ENCODE data around the gene GNAI3.
A peak's percentile ranks its signal among the peaks of the same experiment; 100 is the strongest.

Gene GNAI3

GRCh38 chr1:109652402-109652801 is 104.0 kb downstream of the GNAI3 start:
- no peak for DNase-seq (ENCODE audit: low read depth)
- no peak for TF ChIP-seq CTCF (IDR thresholded peaks at IDR 0.05; ENCODE audit: control insufficient read depth, insufficient read depth, low read depth, low read length, missing control alignments)
- no peak overlapping the region for H3K4me3 ChIP-seq (ENCODE audit: control insufficient read depth, low read depth, low read length)

- no peak overlapping the region for H3K4me3 ChIP-seq (ENCODE audit: control insufficient read depth, low read depth, low read length)
- no peak for TF ChIP-seq CTCF (IDR thresholded peaks at IDR 0.05; ENCODE audit: control insufficient read depth, insufficient read depth, low read depth, low read length, missing control alignments)
- DNase-seq (ENCODE audit: low read depth) = no peak
These were observed 104.9 kb downstream of the GNAI3 start for GRCh38 chr1:109653306-109653705.

- no peak for TF ChIP-seq CTCF (IDR thresholded peaks at IDR 0.05; ENCODE audit: control insufficient read depth, insufficient read depth, low read depth, low read length, missing control alignments)
- H3K4me3 ChIP-seq (ENCODE audit: control insufficient read depth, low read depth, low read length) = no peak overlapping the region
- DNase-seq (ENCODE audit: low read depth) = no peak
These were observed 106.1 kb downstream of the GNAI3 start for GRCh38 chr1:109654519-109654918.

GRCh38 chr1:109655615-109656519 is 107.5 kb downstream of the GNAI3 start, which contains the start of gene GSTM4:
TSS of gene GSTM4 (plus strand) at chr1:109656099. CDS start at chr1:109656390, 291 bp downstream.
- DNase-seq (ENCODE audit: low read depth) = no peak
- H3K4me3 ChIP-seq (ENCODE audit: control insufficient read depth, low read depth, low read length) = peak within 1 kb of the TSS; percentile 96
- TF ChIP-seq CTCF (IDR thresholded peaks at IDR 0.05; ENCODE audit: control insufficient read depth, insufficient read depth, low read depth, low read length, missing control alignments) = no peak

GRCh38 chr1:109657395-109657794 is 109.0 kb downstream of the GNAI3 start:
- no peak for DNase-seq (ENCODE audit: low read depth)
- no peak overlapping the region for H3K4me3 ChIP-seq (ENCODE audit: control insufficient read depth, low read depth, low read length)
- TF ChIP-seq CTCF (IDR thresholded peaks at IDR 0.05; ENCODE audit: control insufficient read depth, insufficient read depth, low read depth, low read length, missing control alignments) = no peak

- H3K4me3 ChIP-seq (ENCODE audit: control insufficient read depth, low read depth, low read length) = no peak overlapping the region
- no peak for TF ChIP-seq CTCF (IDR thresholded peaks at IDR 0.05; ENCODE audit: control insufficient read depth, insufficient read depth, low read depth, low read length, missing control alignments)
- no peak for DNase-seq (ENCODE audit: low read depth)
These were observed 109.6 kb downstream of the GNAI3 start for GRCh38 chr1:109657970-109658369.

Measured in AG09309 (cell line).